Heart left ventricle (tissue), 16 donors: ENCODE results near the gene EDRF1. TPM values are rescaled to one million over a fixed set of nuclear protein-coding genes. Genes with fewer than 3 reads are reported as not detected.
"Not testable (repeated sequence)": the region's sequence is repeated elsewhere in the genome, so short reads cannot be mapped to it uniquely, and the experiment has no call there.

Experiments
- ATAC-seq, 4 donors: fragments of 200-7000 bp; cut with Tn5 transposase; one replicate each; pipeline ENCODE4 v1.9.1; 2020 to 2022; ENCODE audit warnings: moderate library complexity in 4 of 4, mild to moderate bottlenecking in 3 of 4, moderate number of reproducible peaks in 1 of 4
- DNase-seq, 5 donors: peaks; one replicate each; pipeline ENCODE4 v3.0.0-alpha.2; 2020
- H3K27ac ChIP-seq, 12 donors: fragments of 200-600 bp; sonication (generic) in 4 of 12; one replicate each; pipeline versions ENCODE4 v1.5.0 to v1.8.0; 2016 to 2022; ENCODE audit warnings: mild to moderate bottlenecking in 2 of 12
- H3K27me3 ChIP-seq, 9 donors: fragments of 200-600 bp; sonication (generic) in 2 of 9; one replicate each; pipeline versions ENCODE4 v1.5.1 to v1.8.0; 2016 to 2022; ENCODE audit warnings: mild to moderate bottlenecking in 3 of 9
- H3K36me3 ChIP-seq, 9 donors: fragments of 200-600 bp; sonication (generic) in 2 of 9; one replicate each; pipeline versions ENCODE4 v1.5.0 to v1.8.0; 2018 to 2022; ENCODE audit warnings: mild to moderate bottlenecking in 2 of 9
- H3K4me1 ChIP-seq, 12 donors: fragments of 200-600 bp; sonication (generic) in 4 of 12; one replicate each; pipeline versions ENCODE4 v1.5.0 to v1.8.0; 2016 to 2022; ENCODE audit warnings: mild to moderate bottlenecking in 3 of 12
- H3K4me3 ChIP-seq, 12 donors: fragments of 200-600 bp; sonication (generic) in 4 of 12; one replicate each; pipeline versions ENCODE4 v1.5.0 to v1.8.0; 2017 to 2022; ENCODE audit warnings: mild to moderate bottlenecking in 9 of 12, moderate library complexity in 4 of 12
- H3K9me3 ChIP-seq, 12 donors: fragments of 200-600 bp; sonication (generic) in 4 of 12; one replicate each; pipeline versions ENCODE4 v1.5.0 to v1.8.0; 2016 to 2022; ENCODE audit warnings: mild to moderate bottlenecking in 1 of 12
- POLR2A ChIP-seq, 2 donors: fragments of 450-650 bp; IDR thresholded peaks; one replicate each; pipeline ENCODE4 v1.6.1; 2017; ENCODE audit warnings: antibody characterized with exemption in 2 of 2, mild to moderate bottlenecking in 2 of 2, moderate library complexity in 2 of 2
- WGBS, 4 donors: extraction: QIAGEN DNeasy Blood & Tissue Kit in 2 of 4; methylation state at CpG; one replicate each; pipeline versions ENCODE4 v1.1.5 to v1.1.7; 2013 to 2018; 5-methylcytosine and 5-hydroxymethylcytosine counted together
- intact Hi-C, 10 donors: fragments of 100-400 bp; cut with DNase I; formaldehyde crosslinking; loops; one replicate each; pipeline versions ENCODE4 v1.11.1 to v1.14.2; 2022
- polyA plus RNA-seq, 2 donors: library from polyadenylated mRNA; stranded (reverse); fragments of 200-250 nt; gene quantifications; one replicate each; pipeline ENCODE4 v1.2.3, GENCODE V29; 2013
- total RNA-seq, 9 donors: library from RNA; depleted of rRNA in 2 of 9; stranded (reverse); fragments of >200 nt in 2 of 9; fragmentation: NEBNext Ultra II Directional in 3 of 9; extraction: Animal tissue kit (Norgen Biotek cat#: 25700) in 3 of 9; gene quantifications; one replicate each; pipeline versions ENCODE4 v1.1.0 to v1.2.4, GENCODE V29; 2016 to 2023
- TF ChIP-seq, protein P1 (sequence below), 12 donors: fragments of 200-600 bp; sonication (generic) in 4 of 12; IDR thresholded peaks; one replicate each; pipeline versions ENCODE4 v1.5.0 to v1.8.0; 2018 to 2022; ENCODE audit warnings: antibody characterized with exemption in 12 of 12, mild to moderate bottlenecking in 5 of 12
- donor health status: ischemic (EF 13 %, LVEDD 7.1; RV severe dilation, severe dysfunction).
- donor health status: healthy with polysubstance abuse.
- donor health status: DM: no; HTN: yes; CAD: no.
- donor health status: DM: no; HTN: no; CAD: no.
- donor health status: ischemic (EF 25% LVEDD 6.9; RV normal size, moderate dysfunction).
- donor health status: ischemic (EF 25% LVEDD 5.7; RV mildly dilated, moderate dysfunction).
- donor health status: healthy.
- donor health status: DM: yes; HTN: yes; CAD: no.
- donor health status: ischemic (EF 35%, LVEDD 5.7; RV mildly dilated, moderate dysfunction).
- donor health status: nonischemic (EF 11% LVEDD 7.7; RV severe dilation, severe dysfunction).
- donor health status: DM: yes; HTN: yes; CAD: no.
- donor health status: PGD.
- donor health status: ischemic (EF 29% LVEDD 5.4; RV normal size, mild dysfunction).
- donor health status: nonischemic (EF 23%, LVEDD 6.1; RV moderate dilation, normal function).

The EDRF1 gene
- total and polyA plus RNA-seq, 11 donors = 6.9 to 13.9 (median 9.8) TPM

GRCh38 chr10:125692601-125693523, 26.6 kb upstream of the EDRF1 start:
- H3K36me3 ChIP-seq = no peaks in the 10 kb centered on the region
- peaks cover 0 to 5% (median 0%) of the 10 kb centered on the region in 9 donors for H3K27me3 ChIP-seq
- DNase-seq = no peak
- no peaks in the 10 kb centered on the region for H3K9me3 ChIP-seq
- H3K4me1 ChIP-seq = no peaks in the 10 kb centered on the region
- no peak overlapping the region for H3K4me3 ChIP-seq
- 83 to 86% (median 85%) methylated on average over 12 of the region's 12 CpGs for WGBS, 4 donors
- H3K27ac ChIP-seq = no peak overlapping the region
- TF ChIP-seq, protein P1, sequence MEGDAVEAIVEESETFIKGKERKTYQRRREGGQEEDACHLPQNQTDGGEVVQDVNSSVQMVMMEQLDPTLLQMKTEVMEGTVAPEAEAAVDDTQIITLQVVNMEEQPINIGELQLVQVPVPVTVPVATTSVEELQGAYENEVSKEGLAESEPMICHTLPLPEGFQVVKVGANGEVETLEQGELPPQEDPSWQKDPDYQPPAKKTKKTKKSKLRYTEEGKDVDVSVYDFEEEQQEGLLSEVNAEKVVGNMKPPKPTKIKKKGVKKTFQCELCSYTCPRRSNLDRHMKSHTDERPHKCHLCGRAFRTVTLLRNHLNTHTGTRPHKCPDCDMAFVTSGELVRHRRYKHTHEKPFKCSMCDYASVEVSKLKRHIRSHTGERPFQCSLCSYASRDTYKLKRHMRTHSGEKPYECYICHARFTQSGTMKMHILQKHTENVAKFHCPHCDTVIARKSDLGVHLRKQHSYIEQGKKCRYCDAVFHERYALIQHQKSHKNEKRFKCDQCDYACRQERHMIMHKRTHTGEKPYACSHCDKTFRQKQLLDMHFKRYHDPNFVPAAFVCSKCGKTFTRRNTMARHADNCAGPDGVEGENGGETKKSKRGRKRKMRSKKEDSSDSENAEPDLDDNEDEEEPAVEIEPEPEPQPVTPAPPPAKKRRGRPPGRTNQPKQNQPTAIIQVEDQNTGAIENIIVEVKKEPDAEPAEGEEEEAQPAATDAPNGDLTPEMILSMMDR (IDR thresholded peaks at IDR 0.05) = no peak
- TF ChIP-seq POLR2A (IDR thresholded peaks at IDR 0.05) = no peak
- no peak for ATAC-seq
- intact Hi-C loops = no loop called here

DNA sequence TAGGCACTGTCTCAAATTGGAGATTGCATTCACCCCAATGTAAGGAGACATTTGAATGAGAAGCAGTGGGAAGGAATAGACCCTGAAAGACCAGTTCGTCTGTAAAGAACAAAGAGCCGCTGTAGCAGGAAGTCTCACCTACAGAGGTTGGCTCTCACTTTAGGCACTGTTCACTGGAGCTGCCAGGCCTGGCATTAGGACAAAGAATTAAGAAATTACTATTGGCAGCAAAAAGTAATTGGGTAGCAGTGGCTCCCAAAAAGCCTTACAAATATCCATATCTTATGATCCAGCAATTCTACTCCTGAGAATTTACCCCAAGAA, 26.0 kb upstream of the EDRF1 start:
- H3K27ac ChIP-seq = no peak overlapping the region
- H3K36me3 ChIP-seq = no peaks in the 10 kb centered on the region
- no peak overlapping the region for H3K4me3 ChIP-seq
- TF ChIP-seq POLR2A (IDR thresholded peaks at IDR 0.05) = no peak
- TF ChIP-seq, protein P1 (IDR thresholded peaks at IDR 0.05) = no peak
- WGBS, 4 donors = 82 to 93% (median 89%) methylated on average over 2 of the region's 2 CpGs
- DNase-seq (no peak), ATAC-seq (no peak)
- H3K27me3 ChIP-seq = peaks cover 0 to 5% (median 0%) of the 10 kb centered on the region in 9 donors
- no peaks in the 10 kb centered on the region for H3K4me1 ChIP-seq
- no peaks in the 10 kb centered on the region for H3K9me3 ChIP-seq
- intact Hi-C loops = no loop called here

GRCh38 chr10:125694883-125695282, 24.6 kb upstream of the EDRF1 start:
- Histone ChIP-seq H3K36me3 (no peaks in the 10 kb centered on the region), H3K27ac (no peak overlapping the region), H3K4me1 (no peaks in the 10 kb centered on the region), H3K27me3 (peaks cover 0 to 5% (median 0%) of the 10 kb centered on the region in 9 donors), H3K4me3 (no peak overlapping the region), H3K9me3 (no peaks in the 10 kb centered on the region)
- intact Hi-C loops = no loop called here
- TF ChIP-seq, protein P1 (IDR thresholded peaks at IDR 0.05) = no peak
- no peak for TF ChIP-seq POLR2A (IDR thresholded peaks at IDR 0.05)
- no peak for ATAC-seq
- DNase-seq = no peak
- WGBS, 4 donors = 53 to 60% (median 56%) methylated on average over 1 of the region's 1 CpG

GRCh38 chr10:125696884-125697283, 22.6 kb upstream of the EDRF1 start:
- H3K27ac ChIP-seq, H3K4me3 ChIP-seq, H3K36me3 ChIP-seq, H3K9me3 ChIP-seq, H3K4me1 ChIP-seq, H3K27me3 ChIP-seq, DNase-seq, intact Hi-C loops, ATAC-seq: not testable (repeated sequence)
- 89 to 93% (median 91%) methylated on average over 6 of the region's 6 CpGs for WGBS, 4 donors
